ENCODE data around the gene FH.

DNA sequence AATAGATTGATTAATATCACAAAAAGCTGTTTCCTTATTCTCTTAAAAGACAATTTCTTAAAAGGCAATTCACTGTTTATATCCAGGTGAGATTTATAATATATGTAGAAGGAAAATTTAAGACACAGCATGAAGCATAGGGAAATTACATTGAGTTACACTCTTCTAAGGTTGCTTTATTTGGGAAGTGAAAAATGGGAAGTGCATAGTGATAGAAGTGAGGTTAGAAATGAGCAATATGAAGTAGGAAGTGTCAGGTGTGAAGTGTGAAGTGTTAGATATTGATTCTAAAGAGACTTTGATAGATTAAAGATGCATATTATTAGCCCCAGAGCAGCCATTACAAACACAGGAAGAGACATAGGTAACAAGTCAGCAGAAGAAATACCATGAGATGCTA lies 40.3 kb downstream of the FH start:
- TF ChIP-seq, protein P1, sequence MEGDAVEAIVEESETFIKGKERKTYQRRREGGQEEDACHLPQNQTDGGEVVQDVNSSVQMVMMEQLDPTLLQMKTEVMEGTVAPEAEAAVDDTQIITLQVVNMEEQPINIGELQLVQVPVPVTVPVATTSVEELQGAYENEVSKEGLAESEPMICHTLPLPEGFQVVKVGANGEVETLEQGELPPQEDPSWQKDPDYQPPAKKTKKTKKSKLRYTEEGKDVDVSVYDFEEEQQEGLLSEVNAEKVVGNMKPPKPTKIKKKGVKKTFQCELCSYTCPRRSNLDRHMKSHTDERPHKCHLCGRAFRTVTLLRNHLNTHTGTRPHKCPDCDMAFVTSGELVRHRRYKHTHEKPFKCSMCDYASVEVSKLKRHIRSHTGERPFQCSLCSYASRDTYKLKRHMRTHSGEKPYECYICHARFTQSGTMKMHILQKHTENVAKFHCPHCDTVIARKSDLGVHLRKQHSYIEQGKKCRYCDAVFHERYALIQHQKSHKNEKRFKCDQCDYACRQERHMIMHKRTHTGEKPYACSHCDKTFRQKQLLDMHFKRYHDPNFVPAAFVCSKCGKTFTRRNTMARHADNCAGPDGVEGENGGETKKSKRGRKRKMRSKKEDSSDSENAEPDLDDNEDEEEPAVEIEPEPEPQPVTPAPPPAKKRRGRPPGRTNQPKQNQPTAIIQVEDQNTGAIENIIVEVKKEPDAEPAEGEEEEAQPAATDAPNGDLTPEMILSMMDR (IDR thresholded peaks at IDR 0.05) = no peak
- TF ChIP-seq EP300 (IDR thresholded peaks at IDR 0.05) (no peak), POLR2A (IDR thresholded peaks at IDR 0.05; ENCODE audit: low read depth) (no peak)

Measured in esophagus muscularis mucosa (tissue), 4 donors.